Measurements from ENCODE around the gene FSTL4.

The FSTL4 gene

GRCh38 chr5:133611357-133612248 lies 738 bp downstream of the FSTL4 start:
- in situ Hi-C loops (cut with MboI; ENCODE audit: low sequenced_read_pairs): no loop called here

GRCh38 chr5:133610489-133611356 lies 1.6 kb downstream of the FSTL4 start:
- in situ Hi-C loops (cut with MboI; ENCODE audit: low sequenced_read_pairs): no loop called here

GRCh38 chr5:133607451-133607850 lies 4.9 kb downstream of the FSTL4 start:
- in situ Hi-C loops (cut with MboI; ENCODE audit: low sequenced_read_pairs): no loop called here

GRCh38 chr5:133606835-133607234 lies 5.5 kb downstream of the FSTL4 start:
- in situ Hi-C loops (cut with MboI; ENCODE audit: low sequenced_read_pairs): no loop called here

GRCh38 chr5:133605323-133605722 lies 7.0 kb downstream of the FSTL4 start:
- in situ Hi-C loops (cut with MboI; ENCODE audit: low sequenced_read_pairs): no loop called here

GRCh38 chr5:133603711-133604110 lies 8.6 kb downstream of the FSTL4 start:
- in situ Hi-C loops (cut with MboI; ENCODE audit: low sequenced_read_pairs): no loop called here

- in situ Hi-C loops (cut with MboI; ENCODE audit: low sequenced_read_pairs): no loop called here
These were observed 9.4 kb downstream of the FSTL4 start for GRCh38 chr5:133602835-133603380.

GRCh38 chr5:133599600-133599999 lies 12.7 kb downstream of the FSTL4 start:
- in situ Hi-C loops (cut with MboI; ENCODE audit: low sequenced_read_pairs): no loop called here

GRCh38 chr5:133599044-133599443 lies 13.3 kb downstream of the FSTL4 start:
- in situ Hi-C loops (cut with MboI; ENCODE audit: low sequenced_read_pairs): no loop called here

GRCh38 chr5:133596049-133596448 lies 16.3 kb downstream of the FSTL4 start:
- in situ Hi-C loops (cut with MboI; ENCODE audit: low sequenced_read_pairs): no loop called here

GRCh38 chr5:133595465-133595864 lies 16.9 kb downstream of the FSTL4 start:
- in situ Hi-C loops (cut with MboI; ENCODE audit: low sequenced_read_pairs): no loop called here

GRCh38 chr5:133589286-133589685 lies 23.1 kb downstream of the FSTL4 start:
- in situ Hi-C loops (cut with MboI; ENCODE audit: low sequenced_read_pairs): no loop called here

- in situ Hi-C loops (cut with MboI; ENCODE audit: low sequenced_read_pairs): no loop called here
These were observed 29.4 kb downstream of the FSTL4 start for GRCh38 chr5:133582971-133583370.

GRCh38 chr5:133581918-133582317 lies 30.4 kb downstream of the FSTL4 start:
- in situ Hi-C loops (cut with MboI; ENCODE audit: low sequenced_read_pairs): no loop called here

- in situ Hi-C loops (cut with MboI; ENCODE audit: low sequenced_read_pairs): no loop called here
These were observed 31.0 kb downstream of the FSTL4 start for GRCh38 chr5:133581348-133581747.

GRCh38 chr5:133580618-133581017 lies 31.7 kb downstream of the FSTL4 start:
- in situ Hi-C loops (cut with MboI; ENCODE audit: low sequenced_read_pairs): no loop called here

- in situ Hi-C loops (cut with MboI; ENCODE audit: low sequenced_read_pairs): no loop called here
These were observed 32.6 kb downstream of the FSTL4 start for GRCh38 chr5:133579766-133580165.

- in situ Hi-C loops (cut with MboI; ENCODE audit: low sequenced_read_pairs): no loop called here
These were observed 43.0 kb downstream of the FSTL4 start for GRCh38 chr5:133569347-133569746.

GRCh38 chr5:133565993-133566392 lies 46.3 kb downstream of the FSTL4 start:
- in situ Hi-C loops (cut with MboI; ENCODE audit: low sequenced_read_pairs): no loop called here

GRCh38 chr5:133564921-133565565 lies 47.3 kb downstream of the FSTL4 start:
- in situ Hi-C loops (cut with MboI; ENCODE audit: low sequenced_read_pairs): no loop called here

- in situ Hi-C loops (cut with MboI; ENCODE audit: low sequenced_read_pairs): no loop called here
These were observed 49.8 kb downstream of the FSTL4 start for GRCh38 chr5:133562554-133562953.
